T-helper 17 cell (primary cell): ENCODE data around the gene KCNMA1. TPM values are rescaled to one million over a fixed set of nuclear protein-coding genes. Genes with fewer than 3 reads are reported as not detected.

Experiments used
- ATAC-seq: fragments of 150-1000 bp; cut with Tn5 transposase; 2 replicates; pipeline ENCODE4 v1.10.0; 2021; ENCODE audit warnings: mild to moderate bottlenecking, moderate library complexity
- DNase-seq, 3 donors: peaks; one replicate each; pipeline versions ENCODE4 v3.0.0 to v3.0.0-alpha.2; 2020 to 2021
- H3K9me3 ChIP-seq: one replicate; pipeline ENCODE4 v1.7.0; 2013; ENCODE audit warnings: low read length, mild to moderate bottlenecking; ENCODE audit not compliant: control insufficient read depth, poor library complexity, severe bottlenecking
- H3K27ac Mint-ChIP-seq: one replicate; pipeline ENCODE4 v1.8.0; 2022; ENCODE audit warnings: mild to moderate bottlenecking, moderate library complexity, mixed read lengths
- H3K27me3 Mint-ChIP-seq: one replicate; pipeline ENCODE4 v1.8.0; 2022; ENCODE audit warnings: mixed read lengths
- H3K36me3 Mint-ChIP-seq: one replicate; pipeline ENCODE4 v1.8.0; 2022; ENCODE audit warnings: low read depth, mixed read lengths
- H3K4me1 Mint-ChIP-seq: one replicate; pipeline ENCODE4 v1.8.0; 2022; ENCODE audit warnings: mild to moderate bottlenecking, mixed read lengths
- H3K4me3 Mint-ChIP-seq: one replicate; pipeline ENCODE4 v1.8.0; 2022; ENCODE audit warnings: mild to moderate bottlenecking, moderate library complexity, mixed read lengths
- total RNA-seq, 4 donors: library from RNA in 2 of 4; stranded (reverse) in 2 of 4; gene quantifications; one replicate each; pipeline ENCODE4 v1.2.3 and lab custom pipeline; 2022 to 2026

The KCNMA1 gene
- total RNA-seq, 2 donors from 2014 or later: 0.27 TPM; not detected in 1

DNA sequence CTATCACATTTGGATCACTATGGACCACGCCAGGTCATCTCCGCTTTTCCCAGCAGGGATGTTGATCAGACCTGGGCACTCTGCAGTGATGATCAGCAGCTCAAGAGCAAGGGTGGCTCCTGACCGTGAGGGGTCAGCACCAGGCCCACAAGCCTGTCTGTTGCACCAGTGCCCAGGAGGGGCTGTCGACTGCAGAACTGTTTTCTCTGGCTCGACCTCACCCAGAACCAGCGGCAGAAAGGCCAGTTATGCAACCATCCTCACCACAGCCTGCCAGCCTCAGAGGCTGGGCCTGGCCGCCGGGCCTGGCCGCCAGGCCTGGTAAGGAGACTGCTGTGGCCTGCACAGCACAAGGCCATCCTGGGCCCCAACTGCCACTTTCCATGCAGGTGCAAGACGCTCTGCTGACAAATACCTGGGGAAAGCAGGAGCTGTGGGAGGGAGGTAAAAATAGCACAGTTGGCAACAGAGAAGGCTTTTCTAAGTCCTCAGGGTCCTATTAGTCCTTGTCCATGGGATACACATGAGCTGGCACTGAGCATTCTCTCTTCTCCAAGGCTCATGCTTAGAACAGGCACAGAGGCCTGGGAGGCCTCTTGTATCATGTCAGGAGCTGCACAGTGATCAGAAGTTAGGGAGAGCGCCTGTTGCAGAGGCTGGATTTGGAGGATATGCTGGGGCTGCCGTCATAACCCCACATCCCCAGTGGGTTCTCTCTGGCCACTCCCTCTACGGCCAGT, 17.5 kb downstream of the KCNMA1 start:
- Mint-ChIP-seq H3K4me1 (peaks cover 5% of the 10 kb centered on the region), H3K27ac (no peak overlapping the region), H3K27me3 (peaks cover 16% of the 10 kb centered on the region), H3K4me3 (no peak overlapping the region), H3K36me3 (no peaks in the 10 kb centered on the region)
- DNase-seq (no peak), ATAC-seq (no peak)
- H3K9me3 ChIP-seq: no peaks in the 10 kb centered on the region

- no peak for ATAC-seq
- Mint-ChIP-seq H3K4me3 (no peak overlapping the region), H3K36me3 (no peaks in the 10 kb centered on the region), H3K27ac (no peak overlapping the region), H3K4me1 (peaks cover 5% of the 10 kb centered on the region), H3K27me3 (peaks cover 21% of the 10 kb centered on the region)
- H3K9me3 ChIP-seq: no peaks in the 10 kb centered on the region
- no peak for DNase-seq
Observed at GRCh38 chr10:77618117-77618516, 19.5 kb downstream of the KCNMA1 start.

GRCh38 chr10:77616766-77617165, 20.8 kb downstream of the KCNMA1 start:
- Mint-ChIP-seq H3K36me3 (no peaks in the 10 kb centered on the region), H3K27me3 (peaks cover 29% of the 10 kb centered on the region), H3K4me1 (no peaks in the 10 kb centered on the region), H3K27ac (no peak overlapping the region), H3K4me3 (no peak overlapping the region)
- ATAC-seq (no peak), DNase-seq (no peak)
- H3K9me3 ChIP-seq: no peaks in the 10 kb centered on the region

GRCh38 chr10:77614778-77615625, 22.6 kb downstream of the KCNMA1 start:
- no peaks in the 10 kb centered on the region for H3K36me3 Mint-ChIP-seq
- no peaks in the 10 kb centered on the region for H3K9me3 ChIP-seq
- no peaks in the 10 kb centered on the region for H3K4me1 Mint-ChIP-seq
- ATAC-seq: no peak
- peaks cover 33% of the 10 kb centered on the region for H3K27me3 Mint-ChIP-seq
- H3K4me3 Mint-ChIP-seq: no peak overlapping the region
- no peak overlapping the region for H3K27ac Mint-ChIP-seq
- DNase-seq: no peak

DNA sequence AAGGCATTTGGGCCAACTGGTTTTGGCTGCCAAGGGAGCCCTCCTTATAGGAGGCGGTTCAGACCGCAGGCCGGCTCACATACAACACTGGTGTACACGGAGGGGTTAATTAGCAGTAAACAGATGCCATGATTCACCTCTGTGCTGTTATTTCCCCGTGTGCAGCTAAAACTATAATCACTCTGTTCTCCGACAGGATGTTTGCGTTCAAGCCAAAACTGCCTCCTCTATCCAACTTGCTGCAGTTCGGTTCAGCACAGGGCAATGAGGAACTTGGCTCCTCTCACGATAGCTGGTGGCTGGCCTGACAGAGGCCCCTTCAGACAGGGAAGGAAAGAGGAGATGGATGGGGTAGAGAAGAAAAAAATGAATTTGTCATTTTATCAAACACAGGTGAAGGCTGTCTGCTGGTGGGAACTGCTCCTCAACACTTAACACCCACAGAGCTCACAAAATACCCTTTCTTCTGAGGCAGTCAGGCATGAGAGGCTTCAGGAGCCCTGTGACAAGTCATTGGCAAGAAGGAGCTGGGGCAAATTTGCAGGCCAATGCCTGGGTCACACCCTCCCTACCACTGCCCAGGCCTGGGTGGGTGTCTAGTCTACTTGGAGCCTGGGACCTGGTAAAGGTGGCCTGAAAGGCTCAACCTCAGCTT, 24.0 kb downstream of the KCNMA1 start:
- no peak overlapping the region for H3K4me3 Mint-ChIP-seq
- ATAC-seq: no peak
- H3K4me1 Mint-ChIP-seq: no peaks in the 10 kb centered on the region
- H3K27ac Mint-ChIP-seq: no peak overlapping the region
- no peak for DNase-seq
- peaks cover 46% of the 10 kb centered on the region for H3K27me3 Mint-ChIP-seq
- H3K9me3 ChIP-seq: no peaks in the 10 kb centered on the region
- no peaks in the 10 kb centered on the region for H3K36me3 Mint-ChIP-seq

GRCh38 chr10:77611670-77612069, 25.9 kb downstream of the KCNMA1 start:
- no peak overlapping the region for H3K27ac Mint-ChIP-seq
- ATAC-seq: no peak
- H3K9me3 ChIP-seq: no peaks in the 10 kb centered on the region
- peaks cover 60% of the 10 kb centered on the region for H3K27me3 Mint-ChIP-seq
- no peaks in the 10 kb centered on the region for H3K36me3 Mint-ChIP-seq
- no peak overlapping the region for H3K4me3 Mint-ChIP-seq
- H3K4me1 Mint-ChIP-seq: no peaks in the 10 kb centered on the region
- no peak for DNase-seq

DNA sequence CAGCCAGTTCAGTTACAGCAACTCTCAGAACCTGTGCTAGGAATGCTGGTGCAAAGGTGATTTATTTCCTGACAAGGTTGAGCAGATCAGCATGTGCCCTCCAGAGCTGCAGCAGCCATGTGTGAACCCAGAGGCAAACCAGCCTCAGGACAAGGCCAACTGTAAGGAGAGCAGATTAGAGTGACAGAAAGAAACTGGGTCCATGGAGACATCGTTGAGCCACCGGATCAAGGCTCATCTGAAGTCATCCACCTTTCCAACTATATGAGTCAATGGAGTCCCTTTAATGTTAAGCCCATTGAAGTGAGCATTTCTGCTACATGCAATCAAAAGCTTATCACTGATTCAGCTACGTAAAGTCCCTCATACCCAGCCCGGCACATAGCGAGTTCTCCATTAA, 26.4 kb downstream of the KCNMA1 start:
- ATAC-seq: no peak
- Mint-ChIP-seq H3K4me3 (no peak overlapping the region), H3K27ac (no peak overlapping the region), H3K4me1 (no peaks in the 10 kb centered on the region), H3K27me3 (peaks cover 60% of the 10 kb centered on the region), H3K36me3 (no peaks in the 10 kb centered on the region)
- no peaks in the 10 kb centered on the region for H3K9me3 ChIP-seq
- no peak for DNase-seq

GRCh38 chr10:77609781-77610272, 27.8 kb downstream of the KCNMA1 start:
- ATAC-seq (no peak), DNase-seq (no peak)
- no peak overlapping the region for H3K4me3 Mint-ChIP-seq
- no peaks in the 10 kb centered on the region for H3K36me3 Mint-ChIP-seq
- H3K27ac Mint-ChIP-seq: no peak overlapping the region
- no peaks in the 10 kb centered on the region for H3K4me1 Mint-ChIP-seq
- no peaks in the 10 kb centered on the region for H3K9me3 ChIP-seq
- peaks cover 62% of the 10 kb centered on the region for H3K27me3 Mint-ChIP-seq

- H3K4me3 Mint-ChIP-seq: no peak overlapping the region
Observed at GRCh38 chr10:77608281-77608680, 29.3 kb downstream of the KCNMA1 start.

DNA sequence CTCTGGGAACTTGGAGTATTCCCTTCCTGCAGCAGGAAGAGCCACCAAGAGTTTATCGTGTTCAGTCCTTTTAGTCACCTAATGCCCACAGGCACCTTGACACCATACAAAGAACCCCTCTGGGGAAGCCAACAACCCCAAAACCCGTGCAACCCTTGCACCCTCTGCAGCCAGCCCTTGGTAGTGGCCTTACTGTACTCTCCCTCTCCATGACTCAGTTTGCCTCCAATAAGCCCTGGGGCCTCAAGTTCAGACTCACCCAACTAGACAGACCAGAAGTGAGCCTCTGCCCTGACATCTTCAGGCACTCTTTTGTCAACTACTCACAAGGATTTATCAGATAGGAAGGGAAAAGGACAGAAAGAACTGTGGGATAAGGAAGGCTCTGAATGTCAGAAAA, 30.9 kb downstream of the KCNMA1 start:
- peaks cover 55% of the 10 kb centered on the region for H3K27me3 Mint-ChIP-seq
- no peaks in the 10 kb centered on the region for H3K9me3 ChIP-seq
- H3K4me1 Mint-ChIP-seq: peaks cover 6% of the 10 kb centered on the region
- DNase-seq (no peak), ATAC-seq (no peak)
- no peak overlapping the region for H3K27ac Mint-ChIP-seq
- no peaks in the 10 kb centered on the region for H3K36me3 Mint-ChIP-seq
- H3K4me3 Mint-ChIP-seq: no peak overlapping the region

More at GRCh38 chr10:77608281-77608680, 29.3 kb downstream of the KCNMA1 start:
- peaks cover 58% of the 10 kb centered on the region for H3K27me3 Mint-ChIP-seq
- DNase-seq: no peak
- no peak for ATAC-seq
- no peaks in the 10 kb centered on the region for H3K9me3 ChIP-seq
- H3K27ac Mint-ChIP-seq: no peak overlapping the region
- no peaks in the 10 kb centered on the region for H3K36me3 Mint-ChIP-seq
- peaks cover 2% of the 10 kb centered on the region for H3K4me1 Mint-ChIP-seq

DNA sequence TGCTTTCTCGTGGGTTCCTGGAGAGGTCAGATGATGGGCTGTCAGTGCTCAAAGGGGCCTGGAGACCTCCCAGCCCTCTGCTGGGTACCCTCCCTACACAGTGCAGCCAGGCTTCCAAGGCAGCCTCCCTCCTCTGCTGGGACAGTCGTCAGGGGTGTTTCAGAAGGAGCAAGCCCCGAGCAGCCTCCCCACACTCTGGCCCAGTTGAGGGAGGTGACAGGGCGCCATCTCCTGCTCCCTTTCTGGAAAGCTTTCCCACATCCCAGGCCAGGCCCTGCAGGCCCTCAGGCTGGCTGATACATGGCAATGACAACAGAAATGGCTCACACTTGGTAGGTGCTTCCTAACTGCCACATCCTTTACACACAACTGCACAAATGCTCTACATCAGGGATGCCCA, 32.1 kb downstream of the KCNMA1 start:
- H3K9me3 ChIP-seq: no peaks in the 10 kb centered on the region
- Mint-ChIP-seq H3K27me3 (peaks cover 66% of the 10 kb centered on the region), H3K4me1 (peaks cover 6% of the 10 kb centered on the region), H3K4me3 (no peak overlapping the region), H3K36me3 (no peaks in the 10 kb centered on the region), H3K27ac (no peak overlapping the region)
- no peak for ATAC-seq
- no peak for DNase-seq

DNA sequence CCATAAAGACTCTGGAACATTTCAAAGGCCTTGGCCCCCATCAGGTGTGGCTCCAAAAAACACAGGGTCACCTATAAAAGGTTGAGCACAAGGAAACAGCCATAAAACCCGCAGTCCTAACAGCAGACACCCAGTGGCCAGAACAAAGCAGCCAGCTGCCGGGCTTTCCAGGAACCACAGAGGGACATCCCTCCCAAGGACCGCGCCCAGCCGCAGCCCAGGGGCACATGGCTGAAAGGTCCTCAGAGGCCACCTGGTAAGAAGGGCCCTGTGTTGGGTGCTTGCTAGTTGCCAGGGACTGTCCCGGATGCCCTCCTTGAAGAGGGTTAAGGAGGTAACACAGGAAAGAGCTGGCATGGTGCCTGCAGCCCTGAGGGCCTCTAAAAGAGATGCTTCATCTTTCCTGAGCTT, 32.7 kb downstream of the KCNMA1 start:
- no peak for ATAC-seq
- Mint-ChIP-seq H3K36me3 (no peaks in the 10 kb centered on the region), H3K27ac (no peak overlapping the region), H3K4me3 (no peak overlapping the region), H3K27me3 (peaks cover 66% of the 10 kb centered on the region), H3K4me1 (peaks cover 6% of the 10 kb centered on the region)
- no peak for DNase-seq
- no peaks in the 10 kb centered on the region for H3K9me3 ChIP-seq

- peaks cover 6% of the 10 kb centered on the region for H3K4me1 Mint-ChIP-seq
- H3K27ac Mint-ChIP-seq: no peak overlapping the region
- H3K36me3 Mint-ChIP-seq: no peaks in the 10 kb centered on the region
- no peak overlapping the region for H3K4me3 Mint-ChIP-seq
- peaks cover 67% of the 10 kb centered on the region for H3K27me3 Mint-ChIP-seq
- DNase-seq (no peak), ATAC-seq (no peak)
- no peaks in the 10 kb centered on the region for H3K9me3 ChIP-seq
Observed at GRCh38 chr10:77604063-77604462, 33.5 kb downstream of the KCNMA1 start.
